Transverse colon (tissue), 4 donors: Measurements from ENCODE around the gene KIF5A. TPM values are rescaled to one million over a fixed set of nuclear protein-coding genes. Genes with fewer than 3 reads are reported as not detected.

Experiments used
- DNase-seq: peaks from one replicate; pipeline ENCODE4 v3.0.0-alpha.2; 2019
- H3K27ac ChIP-seq, 4 donors: fragments of 200-600 bp; sonication (generic); 2 replicates each; pipeline ENCODE4 v1.5.1; 2016 to 2018; ENCODE audit warnings: inconsistent platforms in 4 of 4
- H3K27me3 ChIP-seq: fragments of 200-600 bp; sonication (generic); 2 replicates; pipeline ENCODE4 v1.5.1; 2017; ENCODE audit warnings: inconsistent platforms
- H3K36me3 ChIP-seq, 4 donors: fragments of 200-600 bp; sonication (generic); 2 replicates each; pipeline ENCODE4 v1.5.1; 2017 to 2019; ENCODE audit warnings: inconsistent platforms in 4 of 4
- H3K4me1 ChIP-seq, 4 donors: fragments of 200-600 bp; sonication (generic); 2 replicates each; pipeline ENCODE4 v1.5.1; 2017 to 2020; ENCODE audit warnings: inconsistent platforms in 4 of 4
- H3K4me3 ChIP-seq, 4 donors: fragments of 200-600 bp; sonication (generic); 1 replicate in 1 of 4; 2 replicates in 3 of 4; pipeline versions ENCODE4 v1.5.1 to v1.6.1; 2017 to 2019; ENCODE audit warnings: inconsistent platforms in 4 of 4
- H3K9me3 ChIP-seq, 2 donors: fragments of 200-600 bp; sonication (generic); 2 replicates each; pipeline ENCODE4 v1.5.1; 2017 to 2019; ENCODE audit warnings: inconsistent platforms in 2 of 2
- CTCF ChIP-seq, 5 experiments: fragments of 200-600 bp in 3 of 5; fragments of 450-650 bp in 2 of 5; sonication (generic) in 3 of 5; IDR thresholded peaks; 1 replicate in 2 of 5; 2 replicates in 3 of 5; pipeline ENCODE4 v1.5.1; 2016 to 2017; ENCODE audit warnings: antibody characterized with exemption in 5 of 5, inconsistent platforms in 3 of 5, mild to moderate bottlenecking in 2 of 5, moderate library complexity in 1 of 5
- EP300 ChIP-seq: sonication (generic); formaldehyde crosslinking; IDR thresholded peaks from one replicate; pipeline ENCODE4 v1.6.1; 2017; ENCODE audit warnings: antibody characterized with exemption, low read depth
- POLR2A ChIP-seq: fragments of 450-650 bp; IDR thresholded peaks from one replicate; pipeline ENCODE4 v1.6.1; 2016; ENCODE audit warnings: antibody characterized with exemption, mild to moderate bottlenecking, moderate library complexity
- POLR2AphosphoS5 ChIP-seq, 3 donors: sonication (generic); formaldehyde crosslinking; IDR thresholded peaks; one replicate each; pipeline ENCODE4 v1.6.1; 2016; ENCODE audit warnings: antibody characterized with exemption in 3 of 3
- WGBS, 2 donors: methylation state at CpG; one replicate each; pipeline ENCODE4 v1.1.5; 2018; ENCODE audit warnings: low coverage in 1 of 2; 5-methylcytosine and 5-hydroxymethylcytosine counted together
- in situ Hi-C, 4 donors: fragments of 200-750 bp; cut with MboI; loops; one replicate each; pipeline versions ENCODE4 v1.15.0 to v1.15.1; 2017; ENCODE audit warnings: low sequenced_read_pairs in 3 of 4, low pct_ligation_motif_present in 1 of 4, low pct_unique_long_range_greater_than_20kb in 1 of 4
- intact Hi-C: fragments of 100-400 bp; cut with DNase I; formaldehyde crosslinking; loops from one replicate; pipeline ENCODE4 v1.15.1; 2023; ENCODE audit warnings: low total_unique reads
- total RNA-seq, 4 donors: library from RNA; depleted of rRNA; stranded (reverse); fragments of >200 nt; gene quantifications; one replicate each; pipeline ENCODE4 v1.1.0, GENCODE V29; 2016

Gene KIF5A
- total RNA-seq, 4 donors from 2014 or later, result 1.3 to 6.2 (median 1.6) TPM

DNA sequence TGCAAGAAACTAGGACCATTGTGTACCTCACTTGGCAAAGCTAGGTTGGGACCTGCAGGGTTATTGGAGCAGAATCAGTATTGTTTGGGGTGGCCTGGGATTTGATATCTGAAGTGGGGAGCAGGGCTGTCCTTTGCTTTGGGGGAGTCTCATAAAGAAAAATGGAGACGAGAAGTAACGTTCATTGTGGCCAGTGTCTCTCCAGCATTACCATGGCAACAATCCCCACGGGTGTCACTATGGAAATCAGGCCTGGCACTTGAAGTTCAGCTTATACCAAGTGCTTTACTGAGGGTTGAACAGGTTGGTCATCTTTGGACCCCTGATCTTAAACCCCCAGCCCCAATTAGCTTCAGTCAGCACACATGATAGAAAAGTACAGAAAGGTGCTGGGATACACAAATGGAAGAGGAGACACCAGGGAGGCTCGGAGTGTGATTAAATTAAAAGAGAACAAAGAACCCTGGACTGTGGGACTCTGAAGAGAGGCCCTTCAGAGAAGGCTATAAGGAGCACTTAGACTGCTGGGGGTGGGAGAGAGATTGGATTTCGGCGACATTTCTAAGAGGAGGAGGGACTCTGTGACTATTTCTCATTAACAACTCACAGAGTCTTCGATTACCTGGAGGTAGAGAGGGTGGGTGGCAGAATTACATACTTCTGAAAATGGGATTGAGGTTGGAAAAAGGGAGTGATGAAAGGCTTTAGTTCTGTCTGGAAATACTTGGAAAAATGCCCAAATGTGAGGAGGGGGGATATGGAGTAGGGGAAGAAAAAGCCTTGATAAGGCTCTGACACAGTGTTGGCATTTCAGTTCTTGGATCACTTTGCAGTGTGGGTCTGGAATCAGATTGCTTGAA, 3.7 kb downstream of the KIF5A start:
- WGBS, 2 donors, result 69 to 82% methylated on average over 4 to 7 of the region's 7 CpGs

DNA sequence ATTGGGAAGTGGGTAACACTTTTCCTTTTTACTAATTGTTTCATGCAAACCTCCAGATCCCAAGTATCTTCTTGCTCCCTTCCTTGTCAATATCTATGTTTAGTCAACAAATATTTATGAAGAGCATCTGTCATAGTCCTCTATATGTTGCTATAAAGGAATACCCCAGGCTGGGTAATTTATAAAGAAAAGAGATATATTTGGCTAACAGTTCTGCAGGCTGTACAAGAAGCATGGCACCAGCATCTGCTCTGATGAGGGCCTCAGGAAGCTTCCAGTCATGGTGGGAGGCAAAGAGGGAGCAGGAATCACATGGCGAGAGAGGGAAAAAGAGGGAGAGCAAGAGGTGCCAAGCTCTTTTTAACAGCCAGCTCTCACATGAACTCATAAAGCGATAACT, 4.6 kb downstream of the KIF5A start:
- intact Hi-C loops (no loop called here), in situ Hi-C loops (no loop called here)
- no peak overlapping the region for H3K4me3 ChIP-seq
- WGBS, 2 donors, result 97 to 100% methylated on average over 1 to 2 of the region's 2 CpGs
- DNase-seq, result no peak
- H3K36me3 ChIP-seq, result no peaks in the 10 kb centered on the region
- no peaks in the 10 kb centered on the region for H3K9me3 ChIP-seq
- H3K27me3 ChIP-seq, result peaks cover 29% of the 10 kb centered on the region
- H3K27ac ChIP-seq, result no peak overlapping the region
- TF ChIP-seq EP300 (no peak), POLR2A (no peak), CTCF (IDR thresholded peaks at IDR 0.05) (no peak), POLR2AphosphoS5 (IDR thresholded peaks at IDR 0.05) (no peak)
- H3K4me1 ChIP-seq, result peaks cover 0 to 9% (median 9%) of the 10 kb centered on the region in 4 donors

More for the DNA sequence above, 3.7 kb downstream of the KIF5A start:
- in situ Hi-C loops (no loop called here), intact Hi-C loops (no loop called here)
- Histone ChIP-seq H3K9me3 (no peaks in the 10 kb centered on the region), H3K36me3 (no peaks in the 10 kb centered on the region), H3K27ac (no peak overlapping the region), H3K27me3 (peaks cover 37% of the 10 kb centered on the region), H3K4me3 (no peak overlapping the region), H3K4me1 (peaks cover 0 to 9% (median 9%) of the 10 kb centered on the region in 4 donors)
- DNase-seq, result no peak
- no peak for TF ChIP-seq CTCF (IDR thresholded peaks at IDR 0.05)
- no peak for TF ChIP-seq POLR2AphosphoS5 (IDR thresholded peaks at IDR 0.05)

DNA sequence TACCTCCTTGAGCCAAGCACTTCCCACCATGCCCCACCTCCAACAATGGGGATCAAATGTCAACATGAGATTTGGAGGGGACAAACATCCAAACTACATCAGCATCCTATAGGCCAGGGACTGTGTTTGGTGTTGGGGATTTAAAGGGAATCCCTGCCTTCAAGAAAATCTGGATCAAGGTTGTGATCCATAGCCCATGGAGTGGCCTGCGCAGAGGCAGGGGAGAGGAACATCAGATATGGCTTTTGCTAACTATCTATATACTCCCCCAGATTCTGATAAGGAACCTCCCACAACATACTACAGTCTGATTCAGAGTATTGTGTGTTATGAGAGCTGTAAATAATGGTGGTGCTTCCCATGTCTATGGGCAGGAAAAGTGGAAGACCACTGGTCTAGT, 5.1 kb downstream of the KIF5A start:
- no peak overlapping the region for H3K4me3 ChIP-seq
- in situ Hi-C loops, result no loop called here
- H3K9me3 ChIP-seq, result no peaks in the 10 kb centered on the region
- H3K4me1 ChIP-seq, result peaks cover 0 to 5% (median 4%) of the 10 kb centered on the region in 4 donors
- intact Hi-C loops, result loop anchor here (5.0 kb wide), 1 partner anchor 117 kb away; no protein-coding TSS in a partner anchor
- peaks cover 24% of the 10 kb centered on the region for H3K27me3 ChIP-seq
- 94% methylated on average over 1 of the region's 1 CpG; no CpG with 5 or more reads in 1 of the 2 donors for WGBS, 2 donors
- TF ChIP-seq POLR2AphosphoS5 (IDR thresholded peaks at IDR 0.05) (no peak), EP300 (no peak), CTCF (IDR thresholded peaks at IDR 0.05) (no peak), POLR2A (no peak)
- H3K27ac ChIP-seq, result no peak overlapping the region
- no peak for DNase-seq
- H3K36me3 ChIP-seq, result no peaks in the 10 kb centered on the region

GRCh38 chr12:57558864-57559263, 9.0 kb downstream of the KIF5A start:
- 72 to 77% methylated on average over 4 of the region's 4 CpGs for WGBS, 2 donors
- no peak for DNase-seq
- Histone ChIP-seq H3K9me3 (no peaks in the 10 kb centered on the region), H3K27me3 (peaks cover 27% of the 10 kb centered on the region), H3K27ac (no peak overlapping the region), H3K4me3 (no peak overlapping the region), H3K36me3 (no peaks in the 10 kb centered on the region), H3K4me1 (no peaks in the 10 kb centered on the region)
- no peak for TF ChIP-seq POLR2AphosphoS5 (IDR thresholded peaks at IDR 0.05)
- TF ChIP-seq POLR2A, result no peak
- no peak for TF ChIP-seq CTCF (IDR thresholded peaks at IDR 0.05)
- TF ChIP-seq EP300, result no peak
- in situ Hi-C loops (no loop called here), intact Hi-C loops (loop anchor here (5.0 kb wide), 1 partner anchor 113 kb away; no protein-coding TSS in a partner anchor)
